ENCODE results near the gene EFNA2.
A peak's percentile ranks its signal among the peaks of the same experiment; 100 is the strongest.

Gene EFNA2

GRCh38 chr19:1272423-1273262 lies 13.0 kb upstream of the EFNA2 start:
- DNase-seq: no peak

- no peak for DNase-seq
Observed at GRCh38 chr19:1273263-1274041, 12.2 kb upstream of the EFNA2 start.

GRCh38 chr19:1274081-1274851 lies 11.4 kb upstream of the EFNA2 start:
- DNase-seq: no peak

DNA sequence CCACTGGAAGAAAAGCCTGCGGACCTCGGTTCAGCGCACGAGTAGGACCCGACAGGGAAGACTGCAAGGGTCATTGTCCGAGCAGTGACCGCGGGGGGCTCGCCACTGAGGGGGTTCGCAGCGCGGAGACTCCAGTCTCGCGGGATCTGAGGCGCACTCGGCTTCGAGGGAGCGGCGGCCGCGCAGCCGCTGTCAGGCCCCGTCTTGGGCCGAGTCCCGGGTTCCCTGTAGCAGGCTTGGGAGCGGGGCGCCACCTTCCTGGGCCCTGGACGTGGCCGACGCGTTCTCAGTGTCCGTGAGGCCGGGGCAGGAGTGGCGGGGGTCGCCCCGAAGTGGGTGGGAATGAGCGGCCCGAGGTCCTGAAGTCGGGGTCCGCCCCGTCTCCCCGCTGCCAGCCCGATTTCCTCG lies 10.8 kb upstream of the EFNA2 start:
- DNase-seq: peak; percentile 27 to 41

GRCh38 chr19:1275260-1275975 lies 10.3 kb upstream of the EFNA2 start, which contains the start of gene FAM174C:
TSS of gene FAM174C (plus strand) at chr19:1275530. CDS start at chr19:1275550, 20 bp downstream.
- peak; percentile 97 for DNase-seq

DNA sequence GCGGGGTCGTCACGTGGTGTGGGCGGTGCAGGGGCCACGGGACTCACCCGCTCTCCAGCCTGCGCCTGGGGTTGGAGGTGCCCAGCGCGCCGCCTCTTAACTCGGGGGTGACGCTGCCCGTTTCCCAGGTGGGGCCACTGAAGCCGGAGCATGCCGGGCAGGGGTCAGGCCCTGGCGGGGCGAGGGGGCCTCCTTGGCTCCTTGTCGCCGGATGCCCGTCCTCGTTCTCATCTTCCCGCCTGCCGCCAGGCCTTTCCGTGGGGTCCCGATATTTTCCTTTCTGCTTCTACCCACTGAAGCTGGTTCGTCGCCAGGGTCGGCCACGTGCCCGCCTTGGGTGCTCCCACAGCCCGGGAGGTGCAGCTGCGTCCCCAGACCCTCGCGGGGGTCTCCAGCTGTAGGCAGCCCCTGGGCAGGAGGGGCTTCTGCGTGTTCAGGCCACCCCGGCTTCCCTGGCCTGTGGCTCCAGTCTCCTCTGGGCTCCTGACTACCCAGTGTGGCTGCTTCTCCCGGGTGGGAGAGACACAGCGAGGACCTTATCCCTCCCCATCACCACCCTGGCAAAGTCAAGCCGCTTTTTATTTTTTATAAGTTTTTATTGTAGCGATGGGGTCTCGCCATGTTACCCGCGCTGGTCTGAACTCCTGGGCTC lies 9.6 kb upstream of the EFNA2 start:
- no peak for DNase-seq

GRCh38 chr19:1276628-1277022 lies 9.0 kb upstream of the EFNA2 start:
- peak; percentile 35 to 72 for DNase-seq

- no peak for DNase-seq
Observed at GRCh38 chr19:1277061-1277460, 8.6 kb upstream of the EFNA2 start.

DNA sequence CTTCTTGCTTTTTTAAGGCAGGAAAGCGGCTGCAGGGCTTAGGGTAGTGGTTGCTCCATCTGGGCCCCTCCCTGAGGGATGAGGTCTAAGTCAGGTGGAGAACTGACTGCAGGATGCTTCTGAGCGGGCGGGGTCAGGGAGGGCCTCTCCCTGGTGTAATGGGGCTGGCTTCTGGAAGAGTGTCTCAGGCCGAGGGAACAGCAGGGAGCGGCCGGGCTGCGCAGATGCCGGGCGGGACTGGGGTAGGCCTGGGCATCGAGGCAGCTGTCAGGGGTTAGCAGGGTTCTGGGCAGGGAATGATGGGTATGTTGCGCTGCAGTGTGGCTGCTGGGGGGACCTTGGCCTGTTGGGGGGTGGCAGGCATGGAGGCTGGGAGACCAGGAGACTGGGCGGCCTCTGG lies 7.6 kb upstream of the EFNA2 start:
- DNase-seq: no peak

GRCh38 chr19:1278713-1279660 lies 6.7 kb upstream of the EFNA2 start:
- no peak for DNase-seq

DNA sequence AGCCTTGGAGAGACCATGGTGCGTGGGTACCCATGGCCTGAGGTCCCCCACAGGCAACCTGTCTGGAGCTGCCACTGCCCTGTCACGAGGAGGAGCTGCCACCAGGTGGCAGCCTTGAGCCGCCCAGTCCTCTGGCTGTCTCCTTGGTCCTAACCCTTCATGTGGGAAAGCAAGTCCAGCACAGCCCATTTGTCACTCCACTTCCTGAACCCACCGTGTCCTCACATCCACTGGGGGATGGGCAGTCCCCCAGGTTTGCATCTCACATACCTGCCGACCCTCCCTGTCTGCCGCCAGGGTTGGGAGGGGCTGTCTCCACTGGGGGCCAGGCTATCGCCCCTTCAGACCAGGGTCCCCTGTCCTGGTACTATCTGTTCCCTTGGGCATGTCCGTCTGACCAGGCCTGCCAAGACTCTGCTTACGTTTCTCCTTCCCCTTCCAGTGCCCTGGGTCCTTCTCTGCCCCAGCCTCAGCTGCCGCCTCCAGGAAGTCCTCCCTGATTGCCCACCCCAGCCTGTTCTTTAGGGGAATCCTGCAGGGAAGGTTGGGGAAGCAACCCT lies 5.8 kb upstream of the EFNA2 start:
- peak; percentile 69 to 72 for DNase-seq

DNA sequence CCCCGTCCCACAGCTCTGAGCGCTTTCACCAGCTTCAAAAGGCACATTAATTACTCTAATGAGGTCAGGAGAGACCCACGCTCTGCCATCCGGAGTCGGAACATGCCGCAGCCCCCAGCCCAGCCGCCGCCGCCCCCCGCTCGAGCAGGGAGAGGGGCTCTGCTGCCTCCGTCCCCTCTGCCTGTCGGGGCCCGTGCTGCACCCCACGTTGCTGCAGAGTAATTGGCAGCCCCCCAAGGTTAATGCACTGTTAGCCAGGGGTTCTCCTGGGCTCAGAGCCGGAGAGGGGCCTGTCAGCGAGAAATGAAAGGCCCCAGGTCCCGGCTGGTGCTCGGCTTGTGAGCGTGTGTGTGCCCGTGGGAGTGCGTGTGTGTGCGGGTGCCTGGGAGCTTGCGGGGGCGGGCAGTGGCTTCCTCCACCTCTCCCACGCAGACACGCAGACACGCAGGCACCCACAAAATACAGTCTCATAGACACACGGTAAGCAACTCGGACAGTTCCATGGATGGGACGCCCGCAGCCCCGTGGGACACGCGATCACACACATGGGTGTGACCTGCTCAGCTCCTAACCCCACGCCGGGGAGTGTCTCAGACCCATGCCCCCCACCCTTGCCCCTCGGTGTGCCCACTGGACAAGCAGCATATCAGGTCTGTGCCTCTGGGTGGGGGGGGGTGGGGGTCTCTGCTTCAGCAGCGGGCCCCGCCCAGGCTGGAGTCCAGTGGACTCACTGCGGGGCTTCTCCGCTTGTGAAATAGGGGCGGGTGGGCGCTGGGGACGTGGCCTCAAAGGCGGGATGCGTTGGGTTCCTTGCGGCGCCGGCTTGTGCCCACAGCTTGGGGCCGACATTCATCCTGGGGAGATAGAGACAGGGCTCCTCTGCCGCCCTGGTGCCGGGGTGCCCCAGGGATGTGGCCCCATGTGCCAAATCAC lies 4.8 kb upstream of the EFNA2 start:
- no peak for DNase-seq

- no peak for DNase-seq
Observed at GRCh38 chr19:1281569-1282287, 3.9 kb upstream of the EFNA2 start.

- DNase-seq: no peak
Observed at GRCh38 chr19:1282588-1283206, 3.0 kb upstream of the EFNA2 start.

DNA sequence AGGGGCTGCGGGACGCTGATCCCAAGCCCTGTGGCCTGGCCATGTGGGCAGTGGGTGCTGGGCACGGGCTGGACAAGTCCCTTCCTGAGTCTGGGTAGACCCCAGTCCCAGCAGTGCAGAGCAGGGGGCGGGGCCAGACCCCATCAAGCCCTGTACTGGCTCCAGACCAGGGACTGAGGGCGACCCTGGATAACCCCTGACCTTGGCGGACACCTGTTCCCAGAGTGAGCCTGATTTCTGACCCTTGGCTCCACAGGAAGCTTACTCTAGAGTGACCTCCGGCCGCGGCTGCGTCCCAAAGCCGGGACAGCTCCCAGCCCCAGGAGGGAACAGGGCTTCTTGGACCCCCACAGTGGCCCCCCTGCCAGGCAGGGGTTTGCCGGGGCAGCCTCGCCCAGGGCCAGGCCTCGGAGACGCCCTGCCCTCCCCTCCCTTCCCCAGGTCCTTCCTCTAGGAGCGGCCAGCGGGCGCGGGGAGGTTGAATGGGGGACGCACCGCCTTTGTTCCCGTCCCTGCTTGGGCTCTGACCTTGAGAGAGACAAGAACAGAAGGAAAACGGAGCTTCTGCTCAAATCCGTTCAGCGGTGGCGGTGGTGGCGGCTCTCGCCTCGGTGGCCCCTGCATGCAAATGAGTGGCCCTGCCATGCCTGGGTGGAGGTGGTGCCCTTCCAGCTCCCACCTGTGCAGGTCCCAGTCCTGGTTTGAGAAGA lies 2.3 kb upstream of the EFNA2 start:
- no peak for DNase-seq

- no peak for DNase-seq
Observed at GRCh38 chr19:1283917-1284292, 1.8 kb upstream of the EFNA2 start.

GRCh38 chr19:1284293-1284978 lies 1.2 kb upstream of the EFNA2 start:
- no peak for DNase-seq

Measured in NCI-H2081 (cell line).